MCF 10A (cell line): Measurements from ENCODE around the gene CHRNE. TPM values are rescaled to one million over a fixed set of nuclear protein-coding genes. Genes with fewer than 3 reads are reported as not detected.
"Not testable (repeated sequence)": the region's sequence is repeated elsewhere in the genome, so short reads cannot be mapped to it uniquely, and the experiment has no call there.

Source experiments
- BruUV-seq: library from RNA; stranded (reverse); fragments of 400-500 nt; replicated peaks from 2 replicates; lab custom pipeline; 2021; lab: Mats Ljungman, UMichigan
- CTCF ChIA-PET: fragments of 300-600 bp; sonication (Branson Sonifier 250); formaldehyde crosslinking; extraction: SDS; loops from one replicate; lab custom pipeline; 2021; ENCODE audit warnings: antibody characterized with exemption, inconsistent platforms; lab: Yijun Ruan, JAX
- POLR2A ChIA-PET: fragments of 300-600, 350-650 bp; sonication (Branson Sonifier 250); formaldehyde crosslinking; extraction: SDS; loops from one replicate; lab custom pipeline; 2020; ENCODE audit warnings: antibody characterized with exemption, inconsistent platforms; lab: Yijun Ruan, JAX
- DNase-seq: peaks from one replicate; pipeline ENCODE4 v3.0.0-alpha.2; 2018; ENCODE audit not compliant: unreplicated experiment
- H3K27ac Mint-ChIP-seq: one replicate; pipeline ENCODE4 v1.8.0; 2022; ENCODE audit warnings: mild to moderate bottlenecking, low read depth, mixed read lengths; ENCODE audit not compliant: unreplicated experiment
- H3K27me3 Mint-ChIP-seq: one replicate; pipeline ENCODE4 v1.8.0; 2022; ENCODE audit warnings: mixed read lengths; ENCODE audit not compliant: insufficient read depth, unreplicated experiment
- H3K36me3 Mint-ChIP-seq: one replicate; pipeline ENCODE4 v1.8.0; 2022; ENCODE audit warnings: mild to moderate bottlenecking, moderate library complexity, mixed read lengths; ENCODE audit not compliant: insufficient read depth, unreplicated experiment
- H3K4me1 Mint-ChIP-seq: one replicate; pipeline ENCODE4 v1.8.0; 2022; ENCODE audit warnings: mixed read lengths; ENCODE audit not compliant: insufficient read depth, unreplicated experiment
- H3K4me3 Mint-ChIP-seq: one replicate; pipeline ENCODE4 v1.8.0; 2022; ENCODE audit warnings: mild to moderate bottlenecking, moderate library complexity, mixed read lengths; ENCODE audit not compliant: unreplicated experiment
- H3K9me3 Mint-ChIP-seq: one replicate; pipeline ENCODE4 v1.8.0; 2022; ENCODE audit warnings: mixed read lengths; ENCODE audit not compliant: unreplicated experiment
- CTCF ChIP-seq: fragments of 200-600 bp; IDR thresholded peaks from one replicate; pipeline ENCODE4 v1.8.0; 2022; ENCODE audit warnings: antibody characterized with exemption, mild to moderate bottlenecking; ENCODE audit not compliant: unreplicated experiment
- intact Hi-C: fragments of 100-400 bp; cut with micrococcal nuclease; formaldehyde crosslinking; loops from 2 replicates; pipeline ENCODE4 v1.14.1; 2022
- total RNA-seq: library from RNA; stranded (reverse); gene quantifications from 2 replicates; pipeline ENCODE4 v1.2.3, GENCODE V29; 2022

CHRNE gene
- total RNA-seq, 1 experiment from 2014 or later = not detected

GRCh38 chr17:4920351-4921048, 17.6 kb upstream of the CHRNE start:
- DNase-seq = peak; percentile 83
- POLR2A ChIA-PET = interaction anchor here (0.6 to 4.6 kb wide), 24 partner anchors 9 to 295 kb away, joined by 3 to 51 read pairs (median 4); partner anchors contain the start of genes GLTPD2, KIF1C, MINK1 and PFN1
- Mint-ChIP-seq H3K4me3 (peak overlapping the region; percentile 39), H3K27ac (peak overlapping the region; percentile 74), H3K27me3 (no peaks in the 10 kb centered on the region), H3K9me3 (no peaks in the 10 kb centered on the region), H3K36me3 (no peaks in the 10 kb centered on the region), H3K4me1 (peaks cover 16% of the 10 kb centered on the region)
- TF ChIP-seq CTCF = no peak
- no TSS peak for BruUV-seq
- intact Hi-C loops = loop anchor here (2.0 kb wide), 1 partner anchor 20 kb away; the partner anchor contains the start of genes RNF167 and SLC25A11
- CTCF ChIA-PET = interaction anchor here (0.6 to 5.1 kb wide), 5 partner anchors 11 to 143 kb away, joined by 3 to 29 read pairs (median 5); partner anchors contain the start of genes CHRNE and SPAG7

GRCh38 chr17:4919511-4920047, 16.7 kb upstream of the CHRNE start:
- POLR2A ChIA-PET = interaction anchor here (0.6 to 4.6 kb wide), 19 partner anchors 8 to 294 kb away, joined by 3 to 51 read pairs (median 5); partner anchors contain the start of genes GLTPD2, PFN1, RNF167 and SLC25A11
- DNase-seq = no peak
- no peak for TF ChIP-seq CTCF
- no TSS peak for BruUV-seq
- CTCF ChIA-PET = interaction anchor here (0.6 to 5.1 kb wide), 8 partner anchors 10 to 143 kb away, joined by 3 to 29 read pairs (median 4); partner anchors contain the start of genes CHRNE, RNF167, SLC25A11 and SPAG7
- no peaks in the 10 kb centered on the region for H3K27me3 Mint-ChIP-seq
- intact Hi-C loops = loop anchor here (2.0 kb wide), 1 partner anchor 21 kb away; the partner anchor contains the start of genes RNF167 and SLC25A11
- peaks cover 16% of the 10 kb centered on the region for H3K4me1 Mint-ChIP-seq
- no peaks in the 10 kb centered on the region for H3K9me3 Mint-ChIP-seq
- no peak overlapping the region for H3K27ac Mint-ChIP-seq
- H3K4me3 Mint-ChIP-seq = no peak overlapping the region
- H3K36me3 Mint-ChIP-seq = no peaks in the 10 kb centered on the region

- BruUV-seq, H3K27ac Mint-ChIP-seq, intact Hi-C loops, H3K4me1 Mint-ChIP-seq, H3K27me3 Mint-ChIP-seq, H3K4me3 Mint-ChIP-seq, H3K9me3 Mint-ChIP-seq, H3K36me3 Mint-ChIP-seq, DNase-seq: not testable (repeated sequence)
- POLR2A ChIA-PET = interaction anchor here (0.6 to 7.5 kb wide), 2 partner anchors 10 to 30 kb away, joined by 4 to 182 read pairs; partner anchors contain the start of genes PFN1, RNF167 and SLC25A11
- CTCF ChIA-PET = interaction anchor here (0.8 to 1.5 kb wide), 2 partner anchors 66 to 147 kb away, joined by 3 to 4 read pairs; no protein-coding TSS in a partner anchor
These were observed 11.7 kb upstream of the CHRNE start for GRCh38 chr17:4914551-4914950.

GRCh38 chr17:4913994-4914393, 11.1 kb upstream of the CHRNE start:
- BruUV-seq = no TSS peak
- ChIA-PET CTCF (interaction anchor here (0.6 to 1.5 kb wide), 4 partner anchors 11 to 158 kb away, joined by 3 to 4 read pairs (median 3); partner anchors contain the start of gene CHRNE), POLR2A (interaction anchor here (0.6 to 7.5 kb wide), 3 partner anchors 9 to 149 kb away, joined by 3 to 182 read pairs (median 4); partner anchors contain the start of genes PFN1, RNF167 and SLC25A11)
- peak; percentile 27 for DNase-seq
- no peaks in the 10 kb centered on the region for H3K4me1 Mint-ChIP-seq
- no peak overlapping the region for H3K4me3 Mint-ChIP-seq
- H3K36me3 Mint-ChIP-seq = no peaks in the 10 kb centered on the region
- H3K27ac Mint-ChIP-seq = no peak overlapping the region
- no peak for TF ChIP-seq CTCF
- no peaks in the 10 kb centered on the region for H3K27me3 Mint-ChIP-seq
- H3K9me3 Mint-ChIP-seq = no peaks in the 10 kb centered on the region
- intact Hi-C loops = no loop called here
